WTC11 (cell line): ENCODE measurements around the gene EXOC6.

Source experiments
- AFF4 ChIP-seq: sonication (generic); formaldehyde crosslinking; IDR thresholded peaks from 2 replicates; pipeline ENCODE4 v1.8.1; 2023; ENCODE audit warnings: mild to moderate bottlenecking, missing genetic modification reagents, borderline replicate concordance
- CREB1 ChIP-seq: sonication (generic); formaldehyde crosslinking; IDR thresholded peaks from 2 replicates; pipeline ENCODE4 v1.8.0; 2023; ENCODE audit warnings: mild to moderate bottlenecking, missing genetic modification reagents
- CTCF ChIP-seq: fragments of 200-600 bp; IDR thresholded peaks from 2 replicates; pipeline ENCODE4 v1.8.0; 2022; ENCODE audit warnings: antibody characterized with exemption
- FOXJ3 ChIP-seq: sonication (generic); formaldehyde crosslinking; IDR thresholded peaks from 2 replicates; pipeline ENCODE4 v1.9.0; 2021; ENCODE audit warnings: missing genetic modification reagents, mild to moderate bottlenecking, borderline replicate concordance
- MLX ChIP-seq: sonication (generic); formaldehyde crosslinking; IDR thresholded peaks from 2 replicates; pipeline ENCODE4 v1.8.1; 2023; ENCODE audit warnings: mild to moderate bottlenecking, missing genetic modification reagents, moderate library complexity
- NR2C2 ChIP-seq: sonication (generic); formaldehyde crosslinking; IDR thresholded peaks from 2 replicates; pipeline ENCODE4 v1.8.0; 2022; ENCODE audit warnings: mild to moderate bottlenecking, missing genetic modification reagents
- RELA ChIP-seq: sonication (generic); formaldehyde crosslinking; IDR thresholded peaks from 2 replicates; pipeline ENCODE4 v1.8.1; 2022; ENCODE audit warnings: missing genetic modification reagents, mild to moderate bottlenecking, borderline replicate concordance
- SOX15 ChIP-seq: fragments of 250-450 bp; sonication (Bioruptor Pico); IDR thresholded peaks from 2 replicates; pipeline ENCODE4 v1.9.0; 2021; ENCODE audit warnings: mild to moderate bottlenecking
- SP1 ChIP-seq: sonication (generic); formaldehyde crosslinking; conservative IDR thresholded peaks from 2 replicates; pipeline ENCODE4 v1.8.1; 2022; ENCODE audit warnings: missing genetic modification reagents
- ZNF263 ChIP-seq: sonication (generic); formaldehyde crosslinking; IDR thresholded peaks from 2 replicates; pipeline ENCODE4 v1.8.1; 2022; ENCODE audit warnings: low read depth, mild to moderate bottlenecking, moderate library complexity, missing genetic modification reagents
- TF ChIP-seq, protein P1 (sequence below): sonication (generic); formaldehyde crosslinking; IDR thresholded peaks from 2 replicates; pipeline ENCODE4 v1.8.0; 2022; ENCODE audit warnings: mild to moderate bottlenecking, missing genetic modification reagents

GRCh38 chr10:92946491-92946890 lies 98.2 kb downstream of the EXOC6 start:
- TF ChIP-seq FOXJ3 (CRISPR knock-in tag) (no peak), CTCF (no peak), SOX15 (CRISPR knock-in tag) (no peak), NR2C2 (CRISPR knock-in tag) (no peak), ZNF263 (CRISPR knock-in tag) (no peak), SP1 (CRISPR knock-in tag) (no peak), MLX (CRISPR knock-in tag) (no peak), AFF4 (CRISPR knock-in tag) (no peak), CREB1 (CRISPR knock-in tag) (no peak), RELA (no peak)
- TF ChIP-seq, protein P1, sequence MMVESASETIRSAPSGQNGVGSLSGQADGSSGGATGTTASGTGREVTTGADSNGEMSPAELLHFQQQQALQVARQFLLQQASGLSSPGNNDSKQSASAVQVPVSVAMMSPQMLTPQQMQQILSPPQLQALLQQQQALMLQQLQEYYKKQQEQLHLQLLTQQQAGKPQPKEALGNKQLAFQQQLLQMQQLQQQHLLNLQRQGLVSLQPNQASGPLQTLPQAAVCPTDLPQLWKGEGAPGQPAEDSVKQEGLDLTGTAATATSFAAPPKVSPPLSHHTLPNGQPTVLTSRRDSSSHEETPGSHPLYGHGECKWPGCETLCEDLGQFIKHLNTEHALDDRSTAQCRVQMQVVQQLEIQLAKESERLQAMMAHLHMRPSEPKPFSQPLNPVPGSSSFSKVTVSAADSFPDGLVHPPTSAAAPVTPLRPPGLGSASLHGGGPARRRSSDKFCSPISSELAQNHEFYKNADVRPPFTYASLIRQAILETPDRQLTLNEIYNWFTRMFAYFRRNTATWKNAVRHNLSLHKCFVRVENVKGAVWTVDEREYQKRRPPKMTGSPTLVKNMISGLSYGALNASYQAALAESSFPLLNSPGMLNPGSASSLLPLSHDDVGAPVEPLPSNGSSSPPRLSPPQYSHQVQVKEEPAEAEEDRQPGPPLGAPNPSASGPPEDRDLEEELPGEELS (CRISPR knock-in tag) = no peak
